NB4 (cell line): ENCODE measurements around the gene ERGIC1.

Experiments used
- MAX ChIP-seq: IDR thresholded peaks from 2 replicates; pipeline ENCODE4 v1.6.1; 2011; ENCODE audit warnings: low read depth, low read length
- MYC ChIP-seq: IDR thresholded peaks from 2 replicates; pipeline ENCODE4 v1.6.1; 2011; ENCODE audit warnings: low read depth, low read length
- POLR2A ChIP-seq: IDR thresholded peaks from 2 replicates; pipeline ENCODE4 v1.6.1; 2011; ENCODE audit warnings: mild to moderate bottlenecking; ENCODE audit not compliant: insufficient read length; ENCODE audit errors: extremely low read depth
- TF ChIP-seq, protein P1 (sequence below): IDR thresholded peaks from one replicate; pipeline ENCODE4 v1.5.1; 2012; ENCODE audit warnings: low read depth, low read length

GRCh38 chr5:172872997-172873491, 39.0 kb downstream of the ERGIC1 start:
- TF ChIP-seq, protein P1, sequence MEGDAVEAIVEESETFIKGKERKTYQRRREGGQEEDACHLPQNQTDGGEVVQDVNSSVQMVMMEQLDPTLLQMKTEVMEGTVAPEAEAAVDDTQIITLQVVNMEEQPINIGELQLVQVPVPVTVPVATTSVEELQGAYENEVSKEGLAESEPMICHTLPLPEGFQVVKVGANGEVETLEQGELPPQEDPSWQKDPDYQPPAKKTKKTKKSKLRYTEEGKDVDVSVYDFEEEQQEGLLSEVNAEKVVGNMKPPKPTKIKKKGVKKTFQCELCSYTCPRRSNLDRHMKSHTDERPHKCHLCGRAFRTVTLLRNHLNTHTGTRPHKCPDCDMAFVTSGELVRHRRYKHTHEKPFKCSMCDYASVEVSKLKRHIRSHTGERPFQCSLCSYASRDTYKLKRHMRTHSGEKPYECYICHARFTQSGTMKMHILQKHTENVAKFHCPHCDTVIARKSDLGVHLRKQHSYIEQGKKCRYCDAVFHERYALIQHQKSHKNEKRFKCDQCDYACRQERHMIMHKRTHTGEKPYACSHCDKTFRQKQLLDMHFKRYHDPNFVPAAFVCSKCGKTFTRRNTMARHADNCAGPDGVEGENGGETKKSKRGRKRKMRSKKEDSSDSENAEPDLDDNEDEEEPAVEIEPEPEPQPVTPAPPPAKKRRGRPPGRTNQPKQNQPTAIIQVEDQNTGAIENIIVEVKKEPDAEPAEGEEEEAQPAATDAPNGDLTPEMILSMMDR: no peak
- no peak for TF ChIP-seq POLR2A
- no peak for TF ChIP-seq MYC
- TF ChIP-seq MAX: no peak
